Uterus (tissue), 2 donors: Measurements from ENCODE around the gene CACNA1E.

Experiments
- CTCF ChIP-seq, 4 experiments: fragments of 200-600 bp in 2 of 4; fragments of 450-650 bp in 2 of 4; sonication (generic) in 2 of 4; IDR thresholded peaks; one replicate each; pipeline ENCODE4 v1.5.1; 2016 to 2019; ENCODE audit warnings: antibody characterized with exemption in 4 of 4, mild to moderate bottlenecking in 2 of 4, moderate library complexity in 1 of 4
- POLR2A ChIP-seq, 2 donors: fragments of 450-650 bp; IDR thresholded peaks; one replicate each; pipeline ENCODE4 v1.6.1; 2016; ENCODE audit warnings: antibody characterized with exemption in 2 of 2, mild to moderate bottlenecking in 1 of 2, moderate library complexity in 1 of 2

GRCh38 chr1:181793831-181794230 is 310.5 kb downstream of the CACNA1E start:
- TF ChIP-seq POLR2A (IDR thresholded peaks at IDR 0.05) (no peak), CTCF (IDR thresholded peaks at IDR 0.05) (no peak)
